Keratinocyte (primary cell): ENCODE data around the gene ACVR1. TPM values are rescaled to one million over a fixed set of nuclear protein-coding genes. Genes with fewer than 3 reads are reported as not detected.

Experiments used
- DNase-seq: peaks from one replicate; pipeline ENCODE4 v3.0.0-alpha.2; 2011; ENCODE audit warnings: low read depth, missing footprints, low spot score
- FAIRE-seq: peaks from 2 replicates; lab custom pipeline; 2011; peaks lifted over from hg19 to GRCh38; lab: Jason Lieb, UNC
- H2AFZ ChIP-seq: 2 replicates; pipeline ENCODE4 v1.6.0; 2012; ENCODE audit warnings: low read length, control low read depth, inconsistent platforms; ENCODE audit not compliant: control insufficient read depth
- H3K27ac ChIP-seq: 2 replicates; pipeline ENCODE4 v1.5.1; 2011; ENCODE audit warnings: low read length; ENCODE audit not compliant: control insufficient read depth, insufficient read depth
- H3K27me3 ChIP-seq: 3 replicates; pipeline ENCODE4 v1.6.0; 2011; ENCODE audit warnings: low read length; ENCODE audit not compliant: control insufficient read depth, insufficient read depth; ENCODE audit errors: extremely low read depth
- H3K36me3 ChIP-seq, 2 experiments: 2 replicates in 1 of 2; 3 replicates in 1 of 2; pipeline ENCODE4 v1.5.1; 2011; ENCODE audit warnings: low read length in 2 of 2, mild to moderate bottlenecking in 1 of 2; ENCODE audit not compliant: control insufficient read depth in 2 of 2, insufficient read depth in 2 of 2; ENCODE audit errors: extremely low read depth in 1 of 2
- H3K4me1 ChIP-seq: 3 replicates; pipeline ENCODE4 v1.5.1; 2011; ENCODE audit warnings: low read length; ENCODE audit not compliant: control insufficient read depth, insufficient read depth; ENCODE audit errors: extremely low read depth
- H3K4me2 ChIP-seq: 3 replicates; pipeline ENCODE4 v1.6.0; 2011; ENCODE audit warnings: low read depth, low read length; ENCODE audit not compliant: control insufficient read depth, insufficient read depth; ENCODE audit errors: extremely low read depth
- H3K4me3 ChIP-seq, 3 experiments: fragments of 200-600 bp in 1 of 3; sonication (generic) in 1 of 3; 2 replicates in 2 of 3; 3 replicates in 1 of 3; pipeline ENCODE4 v1.5.1; 2011 to 2016; ENCODE audit warnings: low read length in 3 of 3, mild to moderate bottlenecking in 3 of 3, control low read depth in 2 of 3, inconsistent platforms in 1 of 3, low read depth in 1 of 3, mixed read lengths in 1 of 3, mixed run types in 1 of 3, moderate library complexity in 1 of 3; ENCODE audit not compliant: control insufficient read depth in 2 of 3, insufficient read depth in 2 of 3; ENCODE audit errors: extremely low read depth in 1 of 3
- H3K79me2 ChIP-seq: 2 replicates; pipeline ENCODE4 v1.6.0; 2012; ENCODE audit warnings: low read length; ENCODE audit not compliant: control insufficient read depth, insufficient read depth
- H3K9ac ChIP-seq: 3 replicates; pipeline ENCODE4 v1.6.0; 2011; ENCODE audit warnings: low read length; ENCODE audit not compliant: control insufficient read depth, insufficient read depth; ENCODE audit errors: extremely low read depth
- H3K9me1 ChIP-seq: 3 replicates; pipeline ENCODE4 v1.6.0; 2011; ENCODE audit warnings: low read length; ENCODE audit not compliant: control insufficient read depth, insufficient read depth; ENCODE audit errors: extremely low read depth
- H3K9me3 ChIP-seq: 2 replicates; pipeline ENCODE4 v1.5.1; 2012; ENCODE audit warnings: low read depth, low read length; ENCODE audit not compliant: control insufficient read depth
- H4K20me1 ChIP-seq: 3 replicates; pipeline ENCODE4 v1.6.0; 2011; ENCODE audit warnings: low read length; ENCODE audit not compliant: control insufficient read depth, insufficient read depth; ENCODE audit errors: extremely low read depth
- EZH2 ChIP-seq: IDR thresholded peaks from one replicate; pipeline ENCODE4 v1.6.1; 2012; ENCODE audit warnings: inconsistent platforms, mild to moderate bottlenecking, low read length, moderate library complexity
- dilution Hi-C: fragments of 300-500 bp; cut with MboI; formaldehyde crosslinking; loops from one replicate; pipeline ENCODE4 v1.7.0; 2020; ENCODE audit warnings: low sequenced_read_pairs; ENCODE audit not compliant: extremely low pct_ligation_motif_present
- polyA plus RNA-seq, 5 experiments: library from polyadenylated mRNA; depleted of rRNA in 3 of 5; stranded (reverse) in 3 of 5; stranded (forward) in 1 of 5; unstranded in 1 of 5; fragments of >200 nt; gene quantifications; 1 replicate in 1 of 5; 2 replicates in 3 of 5; 3 replicates in 1 of 5; pipeline versions ENCODE4 v1.2.1 to v1.2.3, GENCODE V29; 2011 to 2012; ENCODE audit warnings: missing spikeins in 2 of 5, low read depth in 1 of 5, low replicate concordance in 1 of 5
- TF ChIP-seq, protein P1 (sequence below), 3 experiments: IDR thresholded peaks in 1 of 3; conservative IDR thresholded peaks in 1 of 3; optimal IDR thresholded peaks in 1 of 3; 2 replicates in 2 of 3; 3 replicates in 1 of 3; pipeline versions ENCODE3 to v1.5.1; 2011; ENCODE audit warnings: low read length in 3 of 3, mild to moderate bottlenecking in 3 of 3, moderate library complexity in 2 of 3, control low read depth in 1 of 3, inconsistent platforms in 1 of 3; ENCODE audit not compliant: insufficient read depth in 2 of 3; ENCODE audit errors: extremely low read depth in 1 of 3

ACVR1 gene
- polyA plus RNA-seq, 1 donor (not counting 4 experiments of a cell fraction or from before 2014, with no cell fraction given) = 30.8 TPM

DNA sequence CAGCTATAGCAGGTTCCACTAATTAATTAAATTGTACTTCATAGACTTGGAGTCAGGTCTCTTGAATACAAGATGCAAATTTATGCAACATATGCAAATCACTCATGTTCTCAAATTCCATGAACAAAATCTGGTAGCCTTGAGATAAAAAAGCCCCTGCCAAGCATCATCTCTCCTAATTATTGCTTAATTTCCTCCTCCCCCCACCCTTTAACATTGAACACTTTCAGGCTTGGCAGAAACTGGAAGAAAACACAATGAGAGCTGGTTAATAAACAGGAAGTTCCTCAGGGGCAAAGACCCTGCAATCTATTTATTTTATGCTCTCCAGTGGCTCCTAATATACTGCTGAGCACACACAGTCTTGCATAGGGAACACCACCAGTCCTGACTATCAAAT is 35.6 kb upstream of the ACVR1 start:
- dilution Hi-C loops = no loop called here
- H3K27me3 ChIP-seq = no peaks in the 10 kb centered on the region
- H3K4me3 ChIP-seq = no peak overlapping the region
- no peak overlapping the region for H3K9ac ChIP-seq
- H3K36me3 ChIP-seq = no peaks in the 10 kb centered on the region
- no peak overlapping the region for H3K27ac ChIP-seq
- H3K4me2 ChIP-seq = no peak overlapping the region
- no peak overlapping the region for H2AFZ ChIP-seq
- H4K20me1 ChIP-seq = no peaks in the 10 kb centered on the region
- H3K4me1 ChIP-seq = no peaks in the 10 kb centered on the region
- no peaks in the 10 kb centered on the region for H3K9me1 ChIP-seq
- FAIRE-seq (no peak), DNase-seq (no peak)
- H3K79me2 ChIP-seq = no peaks in the 10 kb centered on the region
- H3K9me3 ChIP-seq = no peaks in the 10 kb centered on the region
- no peak for TF ChIP-seq EZH2
- TF ChIP-seq, protein P1, sequence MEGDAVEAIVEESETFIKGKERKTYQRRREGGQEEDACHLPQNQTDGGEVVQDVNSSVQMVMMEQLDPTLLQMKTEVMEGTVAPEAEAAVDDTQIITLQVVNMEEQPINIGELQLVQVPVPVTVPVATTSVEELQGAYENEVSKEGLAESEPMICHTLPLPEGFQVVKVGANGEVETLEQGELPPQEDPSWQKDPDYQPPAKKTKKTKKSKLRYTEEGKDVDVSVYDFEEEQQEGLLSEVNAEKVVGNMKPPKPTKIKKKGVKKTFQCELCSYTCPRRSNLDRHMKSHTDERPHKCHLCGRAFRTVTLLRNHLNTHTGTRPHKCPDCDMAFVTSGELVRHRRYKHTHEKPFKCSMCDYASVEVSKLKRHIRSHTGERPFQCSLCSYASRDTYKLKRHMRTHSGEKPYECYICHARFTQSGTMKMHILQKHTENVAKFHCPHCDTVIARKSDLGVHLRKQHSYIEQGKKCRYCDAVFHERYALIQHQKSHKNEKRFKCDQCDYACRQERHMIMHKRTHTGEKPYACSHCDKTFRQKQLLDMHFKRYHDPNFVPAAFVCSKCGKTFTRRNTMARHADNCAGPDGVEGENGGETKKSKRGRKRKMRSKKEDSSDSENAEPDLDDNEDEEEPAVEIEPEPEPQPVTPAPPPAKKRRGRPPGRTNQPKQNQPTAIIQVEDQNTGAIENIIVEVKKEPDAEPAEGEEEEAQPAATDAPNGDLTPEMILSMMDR (optimal IDR thresholded peaks at IDR 0.05 in 1 of 3, IDR thresholded peaks at IDR 0.05 in 1 of 3, conservative IDR thresholded peaks at IDR 0.05 in 1 of 3; ENCODE audit: extremely low read depth in 1 of 3, insufficient read depth in 2 of 3, low read length in 3 of 3) = no peak

- H3K4me2 ChIP-seq = no peak overlapping the region
- H3K9me1 ChIP-seq = no peaks in the 10 kb centered on the region
- H3K27me3 ChIP-seq = no peaks in the 10 kb centered on the region
- no peaks in the 10 kb centered on the region for H3K4me1 ChIP-seq
- dilution Hi-C loops = no loop called here
- no peak for FAIRE-seq
- no peaks in the 10 kb centered on the region for H4K20me1 ChIP-seq
- H2AFZ ChIP-seq = no peak overlapping the region
- no peaks in the 10 kb centered on the region for H3K36me3 ChIP-seq
- no peak overlapping the region for H3K4me3 ChIP-seq
- H3K9me3 ChIP-seq = no peaks in the 10 kb centered on the region
- no peak overlapping the region for H3K9ac ChIP-seq
- no peak for DNase-seq
- no peak overlapping the region for H3K27ac ChIP-seq
- TF ChIP-seq, protein P1 (optimal IDR thresholded peaks at IDR 0.05 in 1 of 3, IDR thresholded peaks at IDR 0.05 in 1 of 3, conservative IDR thresholded peaks at IDR 0.05 in 1 of 3; ENCODE audit: extremely low read depth in 1 of 3, insufficient read depth in 2 of 3, low read length in 3 of 3) = no peak
- TF ChIP-seq EZH2 = no peak
- no peaks in the 10 kb centered on the region for H3K79me2 ChIP-seq
These were observed 35.1 kb upstream of the ACVR1 start for GRCh38 chr2:157911246-157911645.
